Upper lobe of right lung (tissue), 1 donor: Measurements from ENCODE around the gene CAMTA1. TPM values are rescaled to one million over a fixed set of nuclear protein-coding genes. Genes with fewer than 3 reads are reported as not detected.
"Not testable (repeated sequence)": the region's sequence is repeated elsewhere in the genome, so short reads cannot be mapped to it uniquely, and the experiment has no call there.

Experiments
- ATAC-seq: fragments of 200-7000 bp; cut with Tn5 transposase; one replicate; pipeline ENCODE4 v1.9.1; 2020; ENCODE audit warnings: mild to moderate bottlenecking, moderate library complexity
- DNase-seq: peaks from one replicate; pipeline ENCODE4 v3.0.0-alpha.2; 2020
- H3K27ac ChIP-seq: fragments of 200-600 bp; one replicate; pipeline ENCODE4 v1.8.0; 2022
- H3K27me3 ChIP-seq: fragments of 200-600 bp; one replicate; pipeline ENCODE4 v1.8.0; 2022; ENCODE audit warnings: mild to moderate bottlenecking
- H3K36me3 ChIP-seq: fragments of 200-600 bp; one replicate; pipeline ENCODE4 v1.8.0; 2022
- H3K4me1 ChIP-seq: fragments of 200-600 bp; one replicate; pipeline ENCODE4 v1.8.0; 2022
- H3K4me3 ChIP-seq: fragments of 200-600 bp; one replicate; pipeline ENCODE4 v1.8.0; 2022; ENCODE audit warnings: mild to moderate bottlenecking
- H3K9me3 ChIP-seq: fragments of 200-600 bp; one replicate; pipeline ENCODE4 v1.8.0; 2022
- intact Hi-C: fragments of 100-400 bp; cut with DNase I; formaldehyde crosslinking; loops from one replicate; pipeline ENCODE4 v1.11.0; 2022
- total RNA-seq: library from RNA; stranded (reverse); fragmentation: NEBNext Ultra II Directional; extraction: Animal tissue kit (Norgen Biotek cat#: 25700); gene quantifications from one replicate; pipeline ENCODE4 v1.2.1, GENCODE V29; 2021
- TF ChIP-seq, protein P1 (sequence below): fragments of 200-600 bp; IDR thresholded peaks from one replicate; pipeline ENCODE4 v1.8.0; 2022; ENCODE audit warnings: antibody characterized with exemption
- donor health status: DM: no; HTN: yes; CAD: no; lungs with severe emphysema.

Gene CAMTA1
- total RNA-seq, 1 donor from 2014 or later: 63.4 TPM

DNA sequence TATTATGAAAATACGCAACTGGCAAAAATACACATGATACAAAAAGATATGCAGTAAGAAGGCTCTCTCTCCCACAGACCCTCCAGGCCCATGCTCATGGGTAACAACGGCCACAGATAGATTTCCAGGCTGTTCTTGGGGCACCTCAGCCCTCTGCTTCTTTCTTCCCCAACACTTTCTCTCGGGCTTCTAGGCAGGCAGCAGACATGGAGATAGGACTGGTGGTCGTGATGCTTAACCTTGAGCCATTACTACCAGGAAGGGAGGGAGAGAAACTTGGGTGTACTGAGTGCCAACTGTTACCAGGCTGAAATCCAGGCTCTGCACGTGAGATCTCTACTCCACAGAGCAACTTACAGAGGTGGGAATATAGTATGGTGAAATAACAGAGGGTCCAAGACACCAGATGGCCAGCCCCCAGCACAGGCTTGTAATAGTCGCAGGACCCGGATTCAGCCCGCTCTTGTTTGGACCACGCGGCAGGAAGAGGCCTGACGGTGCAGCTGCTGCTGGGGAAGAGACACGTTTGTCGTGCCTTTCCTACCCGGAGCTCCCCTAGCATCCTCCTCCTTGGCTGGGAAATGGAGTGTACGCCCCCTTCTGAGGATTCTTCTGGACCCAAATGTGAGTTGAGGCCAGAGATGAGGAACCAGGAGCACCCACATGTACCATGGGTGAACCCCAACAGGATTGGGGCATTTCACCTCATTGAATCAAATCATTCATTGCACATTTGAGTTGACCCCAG, 544.8 kb downstream of the CAMTA1 start:
- intact Hi-C loops: no loop called here
- no peak for ATAC-seq
- no peak overlapping the region for H3K27ac ChIP-seq
- no peak overlapping the region for H3K4me3 ChIP-seq
- H3K27me3 ChIP-seq: peaks cover 10% of the 10 kb centered on the region
- H3K4me1 ChIP-seq: peaks cover 5% of the 10 kb centered on the region
- no peaks in the 10 kb centered on the region for H3K36me3 ChIP-seq
- TF ChIP-seq, protein P1, sequence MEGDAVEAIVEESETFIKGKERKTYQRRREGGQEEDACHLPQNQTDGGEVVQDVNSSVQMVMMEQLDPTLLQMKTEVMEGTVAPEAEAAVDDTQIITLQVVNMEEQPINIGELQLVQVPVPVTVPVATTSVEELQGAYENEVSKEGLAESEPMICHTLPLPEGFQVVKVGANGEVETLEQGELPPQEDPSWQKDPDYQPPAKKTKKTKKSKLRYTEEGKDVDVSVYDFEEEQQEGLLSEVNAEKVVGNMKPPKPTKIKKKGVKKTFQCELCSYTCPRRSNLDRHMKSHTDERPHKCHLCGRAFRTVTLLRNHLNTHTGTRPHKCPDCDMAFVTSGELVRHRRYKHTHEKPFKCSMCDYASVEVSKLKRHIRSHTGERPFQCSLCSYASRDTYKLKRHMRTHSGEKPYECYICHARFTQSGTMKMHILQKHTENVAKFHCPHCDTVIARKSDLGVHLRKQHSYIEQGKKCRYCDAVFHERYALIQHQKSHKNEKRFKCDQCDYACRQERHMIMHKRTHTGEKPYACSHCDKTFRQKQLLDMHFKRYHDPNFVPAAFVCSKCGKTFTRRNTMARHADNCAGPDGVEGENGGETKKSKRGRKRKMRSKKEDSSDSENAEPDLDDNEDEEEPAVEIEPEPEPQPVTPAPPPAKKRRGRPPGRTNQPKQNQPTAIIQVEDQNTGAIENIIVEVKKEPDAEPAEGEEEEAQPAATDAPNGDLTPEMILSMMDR: no peak
- DNase-seq: no peak
- no peaks in the 10 kb centered on the region for H3K9me3 ChIP-seq

DNA sequence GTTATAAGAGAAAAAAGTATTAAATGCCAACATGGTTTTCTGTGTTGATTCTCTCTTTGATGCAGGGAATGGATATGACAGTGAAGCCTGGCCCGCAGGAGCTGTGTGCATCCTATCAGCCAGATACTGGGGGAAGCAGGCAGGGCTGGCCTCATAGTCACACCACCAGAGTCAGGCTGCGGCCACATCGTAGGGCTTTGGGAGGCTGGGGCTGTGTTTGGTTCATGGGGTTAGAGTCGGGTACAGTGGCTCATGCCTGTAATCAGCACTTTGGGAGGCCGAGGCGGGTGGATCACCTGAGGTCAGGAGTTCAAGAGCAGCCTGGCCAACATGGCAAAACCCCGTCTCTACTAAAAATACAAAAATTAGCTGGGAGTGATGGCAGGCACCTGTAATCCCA, 545.5 kb downstream of the CAMTA1 start:
- intact Hi-C loops, DNase-seq, H3K27ac ChIP-seq, H3K4me1 ChIP-seq, ATAC-seq, H3K36me3 ChIP-seq, H3K9me3 ChIP-seq, H3K4me3 ChIP-seq: not testable (repeated sequence)
- peaks cover 10% of the 10 kb centered on the region for H3K27me3 ChIP-seq

DNA sequence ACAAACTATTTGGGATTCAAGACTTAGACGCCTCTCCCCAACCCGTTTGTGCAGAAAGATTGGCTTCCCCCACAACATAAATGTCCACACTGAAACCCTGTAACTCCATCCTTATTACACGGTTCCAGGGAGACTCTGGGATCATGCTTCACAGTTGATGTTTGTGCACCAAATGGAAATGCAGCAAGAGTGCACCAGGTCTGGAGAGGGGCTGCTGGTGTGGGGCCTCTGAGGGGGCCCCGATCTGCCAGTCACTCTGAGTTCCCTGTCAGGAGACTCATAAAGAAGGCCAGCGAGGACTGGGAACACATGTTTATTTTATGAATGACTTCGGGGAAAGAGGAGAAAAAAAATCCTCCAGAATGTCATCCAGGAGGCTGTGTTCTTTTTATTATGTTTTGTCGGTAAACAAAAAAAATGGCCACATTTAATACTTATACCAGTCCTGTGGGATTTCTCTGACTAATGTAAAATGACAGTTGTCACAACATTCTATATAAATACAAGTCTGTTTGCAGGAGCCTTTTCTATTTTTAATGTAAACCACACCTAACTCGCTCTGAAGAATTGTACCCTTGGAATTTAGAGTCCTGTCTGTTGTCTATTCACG, 546.8 kb downstream of the CAMTA1 start:
- ATAC-seq (no peak), DNase-seq (no peak)
- intact Hi-C loops: no loop called here
- Histone ChIP-seq H3K27me3 (peaks cover 10% of the 10 kb centered on the region), H3K4me3 (no peak overlapping the region), H3K4me1 (peaks cover 5% of the 10 kb centered on the region), H3K9me3 (no peaks in the 10 kb centered on the region), H3K27ac (no peak overlapping the region), H3K36me3 (no peaks in the 10 kb centered on the region)
- TF ChIP-seq, protein P1: no peak

DNA sequence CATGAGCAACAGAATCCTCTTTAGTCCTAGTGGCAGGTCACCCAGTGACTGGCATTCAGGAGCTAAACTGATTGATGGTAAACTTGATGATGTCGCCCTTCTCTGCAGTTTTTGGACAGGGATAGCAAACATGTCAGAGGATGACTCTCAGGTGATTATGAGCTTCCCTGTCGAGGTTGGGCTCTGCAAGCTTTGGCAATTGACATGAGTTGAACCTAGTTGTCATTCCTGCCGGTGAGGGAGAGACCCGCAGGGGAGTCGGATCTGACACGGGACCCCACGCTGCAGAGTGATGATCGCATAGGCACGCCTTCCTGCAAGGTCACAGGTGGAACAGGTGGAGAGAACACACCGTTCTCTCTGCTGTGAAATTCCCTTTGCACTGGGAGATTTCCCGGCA, 547.8 kb downstream of the CAMTA1 start:
- TF ChIP-seq, protein P1: no peak
- intact Hi-C loops: no loop called here
- no peak for DNase-seq
- peaks cover 5% of the 10 kb centered on the region for H3K4me1 ChIP-seq
- no peak overlapping the region for H3K4me3 ChIP-seq
- H3K36me3 ChIP-seq: no peaks in the 10 kb centered on the region
- H3K27ac ChIP-seq: no peak overlapping the region
- ATAC-seq: no peak
- peaks cover 10% of the 10 kb centered on the region for H3K27me3 ChIP-seq
- H3K9me3 ChIP-seq: no peaks in the 10 kb centered on the region

DNA sequence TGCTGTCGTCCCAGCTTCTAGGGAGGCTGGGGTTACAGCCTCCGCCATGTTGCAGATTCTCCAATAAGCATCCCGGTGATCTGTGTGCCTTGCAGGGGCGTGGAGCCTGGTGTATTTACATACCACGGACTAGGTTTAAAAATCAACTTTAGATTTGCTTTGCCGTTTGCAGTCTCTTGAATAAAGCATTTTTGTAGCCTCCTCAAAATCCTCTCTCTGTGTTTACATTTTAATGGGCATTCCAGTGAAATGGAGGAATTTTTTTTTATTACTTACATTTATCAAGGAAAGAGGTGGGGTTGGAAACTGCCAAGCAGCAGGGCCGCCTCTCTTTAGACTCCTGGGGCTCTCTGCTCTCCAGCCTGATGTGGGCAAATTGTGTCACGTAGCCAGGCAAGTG, 548.4 kb downstream of the CAMTA1 start:
- DNase-seq: no peak
- H3K4me1 ChIP-seq: peaks cover 5% of the 10 kb centered on the region
- H3K9me3 ChIP-seq: no peaks in the 10 kb centered on the region
- TF ChIP-seq, protein P1: no peak
- intact Hi-C loops: no loop called here
- H3K36me3 ChIP-seq: no peaks in the 10 kb centered on the region
- H3K27me3 ChIP-seq: peaks cover 10% of the 10 kb centered on the region
- no peak overlapping the region for H3K4me3 ChIP-seq
- ATAC-seq: no peak
- no peak overlapping the region for H3K27ac ChIP-seq

DNA sequence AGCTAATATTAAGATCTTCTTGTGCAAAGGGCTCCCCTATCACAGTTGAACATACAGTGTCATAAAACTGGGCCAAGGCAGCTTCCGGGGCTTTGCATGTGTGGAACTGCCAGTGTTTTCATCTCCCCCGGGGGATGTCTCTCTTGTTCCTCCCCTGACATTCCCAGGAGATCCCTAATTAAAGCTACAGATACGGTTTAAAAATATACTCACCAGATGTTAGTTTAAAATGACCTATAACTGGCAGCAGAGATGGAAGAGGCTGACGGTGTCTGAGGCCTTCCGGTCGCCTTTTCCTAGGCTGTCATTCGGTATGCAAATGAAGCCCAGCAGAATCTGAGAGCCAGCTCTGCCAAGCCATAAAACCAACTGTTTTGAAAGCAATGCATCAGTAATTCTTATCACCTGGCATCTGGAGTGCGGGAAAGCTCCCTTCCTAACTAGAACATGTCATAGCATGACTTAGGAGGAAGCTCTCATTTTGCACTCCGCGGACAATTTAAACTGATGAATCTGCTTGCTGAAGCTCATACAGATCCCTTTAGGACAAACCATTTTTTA, 549.3 kb downstream of the CAMTA1 start:
- ATAC-seq (no peak), DNase-seq (no peak)
- H3K9me3 ChIP-seq: no peaks in the 10 kb centered on the region
- H3K36me3 ChIP-seq: no peaks in the 10 kb centered on the region
- H3K27me3 ChIP-seq: peaks cover 10% of the 10 kb centered on the region
- H3K27ac ChIP-seq: no peak overlapping the region
- intact Hi-C loops: no loop called here
- TF ChIP-seq, protein P1: no peak
- H3K4me1 ChIP-seq: peaks cover 5% of the 10 kb centered on the region
- H3K4me3 ChIP-seq: no peak overlapping the region
